GM19438 (cell line): ENCODE measurements around the gene ANKEF1.
A peak's percentile ranks its signal among the peaks of the same experiment; 100 is the strongest.

Experiments
- ATAC-seq: cut with Tn5 transposase; IDR thresholded peaks from one replicate; pipeline ENCODE4 v1.9.1; 2021; ENCODE audit warnings: low read depth; ENCODE audit not compliant: unreplicated experiment

The ANKEF1 gene

DNA sequence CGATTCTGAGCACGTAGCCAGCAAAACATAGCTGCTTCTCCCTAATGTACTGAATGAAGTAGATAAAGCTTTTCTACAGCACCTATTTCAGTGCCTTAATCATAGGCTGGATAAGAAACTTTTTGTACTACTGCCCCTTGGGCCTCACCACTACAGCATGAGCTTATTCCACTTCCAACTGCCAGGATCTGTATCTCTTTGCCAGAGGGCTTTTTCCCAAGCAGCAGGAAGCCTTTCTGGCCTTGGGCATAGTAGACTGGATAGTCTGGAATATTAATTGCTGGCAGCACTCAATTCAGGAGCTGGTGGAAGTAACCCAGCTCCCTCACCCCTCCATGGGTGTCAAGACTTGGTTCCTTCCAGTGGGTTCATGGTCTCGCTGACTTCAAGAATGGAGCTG lies 43.6 kb downstream of the ANKEF1 start:
- ATAC-seq: no peak

DNA sequence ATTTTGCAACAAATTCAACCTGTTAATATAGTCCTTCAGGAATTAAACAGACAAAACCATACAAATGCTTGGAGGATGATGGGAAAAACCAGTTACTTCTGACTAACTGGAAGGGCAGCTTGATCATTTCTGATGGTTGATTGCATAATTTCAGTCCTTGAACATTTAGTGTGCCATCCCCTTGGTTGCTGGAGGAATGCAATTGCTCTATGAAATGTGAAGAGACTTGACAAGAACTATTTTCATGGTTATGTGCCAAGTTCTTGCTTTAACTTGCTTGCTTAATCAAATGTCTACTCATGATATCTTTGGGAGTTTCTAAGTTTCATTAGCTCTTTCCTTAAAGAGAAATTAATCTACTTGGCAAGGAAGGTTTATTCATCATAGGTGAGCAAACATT lies 45.2 kb downstream of the ANKEF1 start:
- no peak for ATAC-seq

DNA sequence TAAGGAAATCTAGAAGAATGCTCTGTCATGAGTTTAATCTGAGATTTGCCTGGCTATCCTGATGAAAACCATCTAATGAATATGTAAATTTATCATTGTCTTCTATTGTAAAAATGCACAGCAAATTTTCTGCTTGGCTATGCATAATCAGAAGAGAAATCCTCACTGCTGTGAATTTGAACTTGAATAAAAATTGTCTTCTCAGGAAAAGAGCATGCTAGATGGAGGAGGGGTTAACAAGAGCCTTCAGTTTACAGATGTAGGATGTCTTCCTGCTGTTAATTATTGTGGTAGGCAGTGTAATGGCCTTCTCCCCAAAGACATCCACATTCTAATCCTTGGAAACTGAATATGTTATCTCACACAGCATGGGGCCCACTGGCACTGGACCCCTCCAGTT lies 45.8 kb downstream of the ANKEF1 start:
- no peak for ATAC-seq

DNA sequence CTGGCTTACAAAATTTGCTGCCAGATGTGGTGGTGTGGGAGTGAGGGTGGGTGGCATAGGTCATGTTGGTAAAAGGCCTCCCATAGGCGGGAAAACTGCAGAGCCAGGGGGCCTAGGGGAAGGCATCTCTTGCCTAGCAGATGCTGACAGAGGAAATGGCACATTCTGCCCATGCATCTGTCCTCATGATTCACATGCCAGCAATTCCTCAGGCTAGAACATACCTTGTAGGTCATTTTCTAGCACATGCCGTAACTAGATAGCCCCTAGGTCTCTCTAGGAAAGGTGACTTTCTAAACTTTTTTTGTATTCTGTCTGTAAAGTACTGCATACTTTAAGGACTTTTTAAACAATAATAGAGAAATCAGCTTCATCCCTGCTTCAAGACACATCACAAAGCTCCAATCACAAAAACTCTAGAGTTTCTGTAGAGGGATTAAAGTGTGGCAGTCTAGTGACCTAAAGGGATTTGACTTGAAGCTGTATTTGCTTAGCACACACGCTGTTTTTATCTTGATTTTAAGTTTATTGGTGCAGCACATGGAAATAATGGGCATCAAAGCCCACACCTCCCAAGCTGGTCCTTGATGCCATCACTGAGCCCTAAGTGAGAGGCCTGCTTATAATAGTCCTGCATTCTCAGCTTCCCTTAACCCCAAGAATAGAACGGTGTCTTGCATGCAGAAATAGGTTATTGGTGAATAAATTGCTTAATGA lies 55.2 kb downstream of the ANKEF1 start:
- ATAC-seq: no peak

DNA sequence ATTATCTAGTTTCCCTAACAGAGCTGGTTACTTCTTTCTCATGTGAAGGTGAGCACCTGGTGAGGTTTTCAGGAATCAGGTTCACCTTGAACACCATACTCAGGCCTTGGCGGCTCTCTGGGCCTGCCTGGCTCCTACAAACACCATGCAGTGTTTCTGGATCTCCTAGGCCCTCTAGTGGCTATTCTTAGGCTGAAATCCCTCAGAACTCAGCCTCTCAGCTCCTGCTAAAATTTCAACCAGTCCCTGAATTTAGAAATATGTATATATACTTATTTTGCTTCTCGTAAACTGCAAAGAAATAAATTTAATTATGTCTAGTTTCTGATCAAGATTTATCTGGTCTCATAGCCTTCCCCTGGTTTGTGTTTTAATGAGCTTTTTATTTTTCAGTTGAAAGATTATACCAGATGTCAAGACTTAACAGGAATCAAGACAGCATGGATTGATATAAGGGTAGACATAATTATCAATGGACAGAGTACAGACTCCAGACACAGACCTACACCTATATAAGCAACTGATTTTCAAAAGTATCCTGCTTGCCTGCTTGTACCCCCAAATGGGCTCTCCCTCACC lies 55.9 kb downstream of the ANKEF1 start:
- peak; percentile 66 for ATAC-seq

DNA sequence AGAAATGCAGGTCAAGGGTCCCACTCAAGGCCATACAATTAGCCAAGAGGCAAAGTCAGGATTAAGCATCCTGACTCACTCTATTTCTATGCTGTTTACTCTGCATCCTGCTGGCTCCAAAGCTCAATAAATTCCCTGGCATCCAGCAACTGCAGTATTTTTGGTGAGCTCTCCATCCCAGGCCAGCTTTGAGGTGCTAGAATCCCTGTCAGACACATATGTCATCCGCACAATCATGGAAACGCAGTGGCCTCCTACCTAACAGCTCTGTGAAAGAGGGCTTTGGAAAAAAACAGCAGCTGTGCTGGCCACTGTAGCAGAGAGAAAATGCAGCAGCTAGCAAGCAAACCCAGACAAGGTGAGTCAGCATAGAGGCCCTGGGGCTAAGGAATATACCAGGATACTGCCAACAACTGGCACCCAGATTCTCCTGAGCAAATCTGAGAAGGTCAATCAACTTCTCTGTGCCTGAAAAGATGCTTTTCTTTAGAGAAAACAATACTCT lies 58.4 kb downstream of the ANKEF1 start:
- ATAC-seq: no peak

DNA sequence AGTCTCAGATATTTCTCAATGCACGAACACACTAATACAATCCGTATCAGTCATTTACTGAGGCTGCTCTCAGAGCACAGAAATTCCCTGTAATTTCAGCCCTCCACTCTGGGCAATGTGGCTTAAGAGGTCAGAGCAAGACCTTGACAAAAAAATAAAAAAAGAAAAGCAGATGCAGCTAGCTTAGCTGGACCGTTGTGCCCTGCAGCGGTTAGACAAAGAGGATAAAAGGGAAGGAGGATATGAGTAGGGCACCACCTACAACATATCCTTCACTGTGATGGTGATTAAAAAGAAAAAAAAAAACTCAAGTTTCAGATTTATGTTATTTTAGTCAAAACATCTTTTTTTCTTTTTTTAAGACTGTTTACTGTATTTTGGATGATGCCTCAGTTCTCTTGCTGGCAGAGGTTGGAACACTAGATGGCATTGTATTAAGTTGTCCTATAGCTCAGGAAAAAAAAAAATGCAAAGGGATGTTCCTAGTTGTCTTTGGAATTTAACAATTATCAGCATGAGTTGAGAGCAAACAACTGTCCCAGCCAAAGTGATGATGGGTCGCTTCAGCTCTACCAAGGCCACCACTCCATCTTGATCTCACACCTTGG lies 59.9 kb downstream of the ANKEF1 start:
- no peak for ATAC-seq

DNA sequence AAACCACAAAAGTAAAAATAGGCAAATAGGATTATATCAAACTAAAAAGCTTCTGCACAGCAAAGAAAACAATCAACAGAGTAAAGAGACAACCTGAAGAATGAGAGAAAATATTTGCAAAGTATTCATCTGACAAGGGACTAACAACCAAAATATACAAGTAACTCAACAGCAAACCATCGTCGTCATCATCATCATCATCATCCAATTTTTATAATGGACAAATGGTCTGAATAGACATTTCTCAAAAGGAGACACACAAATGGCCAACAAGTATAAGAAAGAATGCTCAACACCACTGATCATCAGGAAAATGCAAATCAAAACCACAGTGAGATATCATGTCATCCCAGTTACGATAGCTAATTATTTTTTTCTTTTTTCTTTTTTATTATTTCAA lies 62.0 kb downstream of the ANKEF1 start:
- ATAC-seq: no peak

DNA sequence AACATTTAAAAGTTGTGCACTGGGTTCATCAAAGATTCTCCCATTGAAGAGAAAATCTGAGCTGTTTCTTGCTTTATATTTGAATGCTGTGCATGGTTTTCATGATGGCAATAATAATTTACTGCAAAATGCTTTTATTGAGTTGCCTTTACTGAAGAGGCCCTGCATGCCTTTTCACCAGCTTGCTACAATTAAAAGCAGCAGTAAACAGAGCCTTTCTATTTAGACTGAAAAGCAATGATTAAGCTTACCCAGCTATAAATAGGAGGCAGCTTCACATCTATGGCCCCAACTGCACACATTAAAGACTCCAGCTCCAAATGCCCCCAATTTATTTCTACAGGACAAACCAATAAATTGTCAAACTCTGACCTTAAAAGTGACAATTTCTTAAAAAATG lies 70.3 kb downstream of the ANKEF1 start:
- ATAC-seq: no peak
